OCI-M2 (cell line): Measurements from ENCODE around the gene FCGBP.
"Not testable (repeated sequence)": the region's sequence is repeated elsewhere in the genome, so short reads cannot be mapped to it uniquely, and the experiment has no call there.

Experiments used
- DNase-seq: peaks from one replicate; lab custom pipeline; 2025; ENCODE audit not compliant: unreplicated experiment; lab: John Stamatoyannopoulos, UW

FCGBP gene

DNA sequence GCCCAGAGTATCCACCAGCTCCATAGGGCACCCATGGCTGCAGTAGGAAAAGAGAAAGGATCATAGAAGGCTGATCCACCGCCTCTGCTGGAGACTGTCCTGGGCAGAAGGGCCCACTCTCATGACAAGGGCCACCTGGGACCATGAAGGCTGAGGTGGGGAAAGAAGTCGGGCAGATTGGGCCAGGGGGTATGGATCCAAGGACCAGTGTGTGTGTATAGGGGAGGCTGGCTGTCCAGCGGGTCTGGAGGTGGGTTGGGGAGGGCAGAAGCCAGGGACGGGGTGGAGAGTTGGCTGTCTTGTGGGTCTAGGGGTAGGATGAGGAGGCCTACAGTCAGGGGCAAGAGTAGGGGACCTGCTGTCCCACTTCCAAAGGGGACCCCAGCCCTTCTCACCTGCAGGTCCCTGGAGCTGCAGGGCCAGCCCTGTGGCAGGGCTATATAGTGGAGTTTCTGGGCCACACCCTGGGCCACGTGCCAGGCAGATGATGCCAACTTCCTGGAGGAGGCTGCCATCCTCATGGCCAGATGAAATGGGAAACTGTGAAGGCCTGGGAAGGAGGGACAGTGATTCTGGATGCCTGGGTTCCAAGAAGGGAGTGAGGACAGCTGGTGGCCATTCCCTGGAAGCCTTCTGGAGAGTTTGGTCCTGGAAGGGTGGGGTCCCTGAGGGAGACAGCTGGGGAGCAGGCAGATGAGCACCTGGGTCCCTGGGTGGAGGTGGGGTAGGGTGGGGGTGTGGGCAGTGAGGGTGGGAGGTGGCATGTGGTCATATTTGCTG lies at the start of gene FCGBP:
Gene FCGBP (minus strand): TSS at position 51 of the 780 bp plus-strand sequence.
- no peak for DNase-seq

DNA sequence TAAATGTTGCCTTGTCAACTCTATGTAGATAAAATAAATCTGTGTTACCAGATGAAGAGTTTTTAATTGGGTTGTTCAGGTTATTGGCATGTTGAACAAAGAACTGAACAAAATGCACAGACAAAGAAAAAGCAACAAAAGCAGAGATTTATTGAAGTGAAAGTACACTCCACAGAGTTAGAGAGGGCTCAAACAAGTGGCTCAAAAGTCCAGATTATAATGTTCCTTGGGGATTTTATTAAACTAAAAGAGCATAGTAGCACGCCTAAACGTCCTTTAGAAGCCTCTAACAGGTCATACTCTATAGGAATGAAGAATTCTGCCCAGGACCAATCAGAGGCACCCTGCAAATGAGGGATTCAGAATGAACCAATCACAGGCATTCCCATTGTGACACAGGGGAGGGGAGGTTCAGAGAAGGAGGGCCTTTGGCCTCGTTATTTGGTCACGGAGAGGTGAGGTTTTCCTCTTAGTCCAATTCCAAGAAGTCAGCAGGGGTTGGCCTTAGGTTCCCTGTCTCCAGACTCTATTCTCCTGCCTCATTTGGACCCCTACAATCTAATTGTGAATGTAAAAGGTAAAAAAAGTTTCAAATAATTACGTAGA lies 49.4 kb upstream of the FCGBP start:
- DNase-seq = no peak

DNA sequence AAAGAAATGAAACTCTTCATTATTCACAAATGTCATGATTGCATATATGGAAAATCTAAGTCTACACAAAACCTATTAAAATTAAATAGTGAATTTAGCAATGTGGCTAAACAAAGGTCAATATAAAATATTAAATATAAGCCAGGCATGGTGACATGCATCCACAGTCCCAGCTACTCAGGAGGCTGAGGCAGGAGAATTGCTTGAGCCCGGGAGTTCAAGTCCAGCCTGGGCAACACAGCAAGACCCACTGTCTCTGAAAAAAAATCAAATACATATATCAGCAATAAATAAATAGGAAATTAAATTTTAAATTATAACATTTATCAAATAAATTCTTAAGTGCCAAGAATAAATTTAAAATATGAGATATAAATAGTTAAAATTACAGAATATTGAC lies 48.4 kb upstream of the FCGBP start:
- no peak for DNase-seq

DNA sequence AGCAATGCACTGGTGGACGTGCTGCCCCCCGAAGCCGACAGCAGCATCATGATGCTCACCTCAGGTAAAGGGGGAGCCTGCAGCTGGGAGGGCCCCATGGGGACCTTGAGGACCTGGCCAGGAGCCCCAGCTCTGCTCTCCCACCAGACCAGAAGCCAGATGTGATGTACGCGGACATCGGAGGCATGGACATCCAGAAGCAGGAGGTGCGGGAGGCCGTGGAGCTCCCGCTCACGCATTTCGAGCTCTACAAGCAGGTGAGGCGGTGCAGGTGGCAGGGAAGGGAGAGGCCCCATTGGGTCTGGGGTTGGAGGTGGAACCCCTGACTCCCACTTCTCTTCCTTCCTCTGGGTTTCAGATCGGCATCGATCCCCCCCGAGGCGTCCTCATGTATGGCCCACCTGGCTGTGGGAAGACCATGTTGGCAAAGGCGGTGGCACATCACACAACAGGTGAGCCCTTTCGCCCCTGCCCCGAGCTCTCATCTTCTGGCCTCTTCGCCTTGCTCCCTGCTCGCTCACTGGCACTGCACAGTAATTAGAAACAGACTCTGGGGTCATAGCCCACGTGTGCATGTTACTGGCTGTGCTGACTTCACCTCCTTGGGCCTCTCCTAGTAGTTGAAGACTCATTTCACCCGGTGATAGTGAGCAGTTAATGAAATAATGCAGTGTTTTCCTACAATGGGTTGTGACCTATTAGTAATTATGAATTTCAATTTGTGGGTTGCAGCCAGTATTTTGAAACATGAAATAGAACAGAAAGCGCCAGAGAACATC lies 40.1 kb upstream of the FCGBP start:
- no peak for DNase-seq

DNA sequence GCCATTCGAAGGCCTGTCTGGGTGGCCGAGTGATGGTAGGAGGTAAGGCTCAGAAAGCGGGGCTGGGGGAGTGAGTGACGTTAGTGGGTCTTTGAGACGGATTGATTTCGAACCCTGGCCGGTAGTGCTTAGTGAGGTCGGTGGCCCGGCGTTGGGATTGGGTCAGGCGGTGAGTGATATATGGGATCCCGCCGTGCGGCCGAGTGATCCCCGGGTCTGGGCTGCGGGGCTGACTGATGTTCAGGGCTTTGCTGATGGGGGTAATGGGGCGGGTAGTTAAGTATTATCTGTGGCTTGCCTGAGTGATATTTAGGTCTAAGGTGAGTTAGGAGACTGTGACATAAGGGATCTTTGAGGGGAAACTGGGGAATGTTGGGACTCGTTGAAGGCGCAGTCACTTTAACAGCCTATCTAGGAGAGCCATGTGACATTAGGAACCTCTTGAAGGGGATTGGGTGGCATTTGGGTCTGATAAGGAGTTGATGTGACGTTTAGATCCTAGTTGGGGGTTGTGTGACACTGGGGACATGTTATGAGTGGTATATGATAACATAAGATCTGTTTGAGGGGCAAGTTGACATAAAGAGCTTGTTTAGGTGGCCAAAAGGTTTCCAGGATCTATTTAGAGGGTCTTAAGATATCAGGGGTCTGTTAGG lies 37.1 kb upstream of the FCGBP start:
- no peak for DNase-seq

DNA sequence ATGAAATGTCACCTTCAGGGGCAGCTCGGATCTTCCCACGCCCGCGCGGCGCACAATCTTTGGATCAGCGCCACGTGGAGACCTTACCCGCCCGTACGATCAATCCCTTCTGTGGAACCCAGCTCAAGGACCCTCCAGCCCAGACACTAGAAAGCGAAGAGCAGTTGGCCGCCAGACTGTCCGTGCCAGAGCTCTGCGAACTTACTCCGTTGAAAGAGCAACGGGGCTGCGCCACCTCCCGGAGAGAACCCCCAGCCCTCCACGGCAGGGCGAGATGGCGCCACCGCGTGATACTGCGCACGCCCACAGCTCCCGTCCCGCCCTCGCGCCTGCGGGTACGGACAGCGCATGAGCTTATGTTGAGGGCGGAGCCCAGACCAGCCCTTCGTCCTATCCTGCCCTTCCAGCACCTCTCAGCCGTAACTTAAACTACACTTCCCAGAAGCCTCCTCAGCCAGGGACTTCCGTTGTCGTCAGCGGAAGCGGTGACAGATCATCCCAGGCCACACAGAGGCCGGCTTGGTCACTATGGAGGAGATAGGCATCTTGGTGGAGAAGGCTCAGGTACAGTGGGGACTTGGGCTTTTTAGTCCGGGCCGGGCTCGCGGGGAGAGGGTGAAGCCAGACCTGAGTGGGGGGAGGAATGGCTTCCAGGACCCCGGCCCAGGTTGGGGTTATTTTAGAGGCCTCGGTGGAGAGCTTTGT lies 36.4 kb upstream of the FCGBP start, which contains the start of gene PSMC4:
Gene PSMC4 (plus strand): TSS at position 491 of the 705 bp plus-strand sequence. CDS start 38 bp downstream, at position 529.
- DNase-seq = peak; percentile 98

DNA sequence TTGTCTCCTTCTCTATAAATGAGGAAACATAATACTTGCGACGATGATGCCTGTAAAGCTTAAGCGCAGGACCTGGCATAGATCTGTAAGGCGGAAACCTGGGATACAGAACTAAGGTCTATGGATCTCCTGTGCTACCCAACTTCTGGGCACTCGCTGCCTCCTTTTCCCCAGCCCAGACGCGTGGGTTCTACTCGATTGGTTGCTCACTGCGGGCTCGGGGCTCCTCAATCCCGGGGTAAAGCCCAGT lies 35.9 kb upstream of the FCGBP start:
- no peak for DNase-seq

DNA sequence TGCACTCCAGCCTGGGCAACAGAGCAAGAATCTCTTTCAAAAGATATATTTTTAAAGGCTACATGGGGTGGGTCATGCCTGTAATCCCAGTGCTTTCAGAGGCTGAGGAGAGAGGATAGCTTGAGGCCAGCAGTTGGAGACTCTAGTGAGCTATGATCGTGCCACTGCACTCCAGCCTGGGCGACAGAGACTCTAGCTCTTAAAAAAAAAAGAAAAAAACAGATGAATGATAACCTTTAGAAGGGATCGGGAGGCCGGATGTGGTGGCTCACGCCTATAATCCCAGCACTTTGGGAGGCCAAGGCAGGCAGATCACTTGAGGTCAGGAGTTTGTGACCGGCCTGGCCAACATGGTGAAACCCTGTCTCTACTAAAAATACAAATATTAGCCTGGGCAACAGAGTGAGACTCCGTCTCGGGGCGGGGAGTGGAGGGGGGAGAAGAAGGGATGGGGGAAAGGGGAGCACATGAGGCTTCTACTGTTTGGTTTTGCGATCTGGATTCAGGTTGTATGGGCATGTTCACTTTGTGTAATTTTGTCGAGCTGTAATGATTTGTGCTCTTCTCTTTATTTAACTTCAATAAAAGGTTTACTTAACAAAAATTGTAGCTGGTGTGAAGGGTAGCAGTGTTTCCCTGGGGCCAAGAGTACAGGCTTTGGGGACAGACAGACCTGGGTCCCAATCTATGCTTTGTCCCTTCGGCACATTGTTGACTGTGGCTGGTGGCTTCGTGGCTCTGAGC lies 35.4 kb upstream of the FCGBP start:
- DNase-seq = peak; percentile 87

DNA sequence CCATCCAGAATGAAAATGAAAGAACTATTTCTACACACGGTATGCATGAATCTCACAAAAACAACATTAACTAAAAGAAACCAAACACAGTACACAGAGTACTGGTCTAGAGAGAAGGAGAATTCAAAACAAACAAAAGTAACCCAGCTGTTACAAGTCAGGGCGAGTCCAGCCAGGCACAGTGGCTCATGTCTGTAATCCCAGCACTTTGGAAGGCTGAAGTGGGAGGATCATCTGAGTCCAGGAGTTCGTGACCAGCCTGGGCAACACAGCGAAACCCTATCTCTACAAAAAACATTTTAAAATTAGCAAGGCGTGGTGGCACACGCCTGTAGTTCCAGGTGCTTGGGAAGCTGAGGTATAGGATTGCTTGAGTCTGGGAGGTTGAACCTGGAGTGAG lies 34.8 kb upstream of the FCGBP start:
- no peak for DNase-seq

DNA sequence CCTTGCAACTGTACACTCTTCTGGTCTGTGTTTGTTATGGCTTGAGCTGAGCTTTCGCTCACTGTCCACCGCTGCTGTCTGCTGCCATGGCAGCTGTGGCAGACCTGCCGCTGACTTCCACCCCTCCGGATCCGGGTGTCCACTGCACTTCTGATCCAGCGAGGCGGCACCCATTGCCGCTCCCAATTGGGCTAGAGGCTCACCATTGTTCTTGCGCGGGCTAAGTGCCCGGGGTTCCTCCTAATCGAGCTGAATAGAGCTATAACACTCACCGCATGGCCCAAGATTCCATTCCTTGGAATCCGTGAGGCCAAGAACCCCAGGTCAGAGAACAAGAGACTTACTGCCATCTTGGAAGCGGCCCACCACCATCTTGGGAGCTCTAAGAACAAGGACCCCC lies 34.4 kb upstream of the FCGBP start:
- no peak for DNase-seq

DNA sequence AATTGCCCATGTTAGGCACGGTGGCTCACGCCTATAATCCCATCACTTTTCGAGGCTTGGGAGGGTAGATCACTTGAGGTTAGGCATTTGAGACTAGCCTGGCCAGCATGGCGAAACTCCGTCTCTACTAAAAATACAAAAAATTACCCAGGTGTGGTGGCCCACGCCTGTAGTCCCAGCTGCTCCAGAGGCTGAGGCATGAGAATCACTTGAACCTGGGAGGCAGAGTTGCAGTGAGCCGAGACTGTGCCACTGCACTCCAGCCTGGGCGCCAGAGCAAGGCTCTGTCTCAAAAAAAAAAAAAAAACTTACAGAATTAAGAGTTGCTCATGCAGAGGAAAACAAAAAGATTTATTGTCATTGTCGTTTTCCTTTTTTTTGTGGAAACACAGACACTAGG lies 33.1 kb upstream of the FCGBP start:
- DNase-seq = no peak

DNA sequence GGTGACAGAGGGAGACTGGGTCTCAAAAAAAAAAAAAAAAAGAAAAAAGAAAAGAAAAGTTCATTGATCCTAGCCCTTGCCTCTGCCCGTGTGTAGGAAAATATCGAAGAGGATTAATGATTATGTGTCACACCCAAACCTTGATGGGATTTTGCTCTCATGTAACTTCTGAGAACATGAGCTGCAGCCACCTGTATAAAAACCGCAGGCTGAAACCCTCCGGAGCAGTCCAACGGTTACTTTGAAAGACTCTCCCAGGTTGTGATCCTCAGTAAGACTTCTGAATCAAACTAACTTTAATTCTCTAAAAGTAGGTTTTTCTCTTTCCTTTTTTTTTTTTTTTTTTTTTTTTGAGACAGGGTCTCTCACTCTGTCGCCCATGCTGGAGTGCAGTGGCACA lies 32.2 kb upstream of the FCGBP start:
- DNase-seq = no peak

DNA sequence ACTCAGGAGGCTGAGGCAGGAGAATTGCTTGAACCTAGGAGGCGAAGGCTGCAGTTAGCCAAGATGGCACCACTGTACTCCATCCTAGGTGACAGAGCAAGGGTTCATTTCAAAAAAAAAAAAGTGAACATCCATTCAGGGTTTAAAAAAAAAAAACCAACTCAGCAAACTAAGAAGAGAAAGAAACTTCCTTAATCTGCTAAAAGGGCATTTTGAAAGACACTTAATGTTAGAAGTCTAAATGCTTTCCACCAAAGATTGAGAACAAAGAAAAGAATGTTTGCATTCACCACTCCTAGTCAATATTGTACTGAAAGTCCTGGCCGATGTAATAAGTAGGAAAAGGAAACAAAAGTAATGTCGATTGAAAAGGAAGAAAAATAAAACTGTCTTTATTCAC lies 29.5 kb upstream of the FCGBP start:
- no peak for DNase-seq

DNA sequence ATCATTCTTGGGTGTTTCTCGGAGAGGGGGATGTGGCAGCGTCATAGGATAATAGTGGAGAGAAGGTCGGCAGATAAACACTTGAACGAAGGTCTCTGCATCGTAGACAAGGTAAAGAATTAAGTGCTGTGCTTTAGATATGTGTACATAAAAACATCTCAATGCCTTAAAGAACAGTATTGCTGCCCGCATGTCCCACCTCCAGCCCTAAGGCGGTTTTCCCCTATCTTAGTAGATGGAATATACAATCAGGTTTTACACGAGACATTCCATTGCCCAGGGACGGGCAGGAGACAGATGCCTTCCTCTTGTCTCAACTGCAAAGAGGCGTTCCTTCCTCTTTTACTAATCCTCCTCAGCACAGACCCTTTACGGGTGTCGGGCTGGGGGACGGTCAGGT lies 25.0 kb upstream of the FCGBP start:
- DNase-seq = not testable (repeated sequence)

DNA sequence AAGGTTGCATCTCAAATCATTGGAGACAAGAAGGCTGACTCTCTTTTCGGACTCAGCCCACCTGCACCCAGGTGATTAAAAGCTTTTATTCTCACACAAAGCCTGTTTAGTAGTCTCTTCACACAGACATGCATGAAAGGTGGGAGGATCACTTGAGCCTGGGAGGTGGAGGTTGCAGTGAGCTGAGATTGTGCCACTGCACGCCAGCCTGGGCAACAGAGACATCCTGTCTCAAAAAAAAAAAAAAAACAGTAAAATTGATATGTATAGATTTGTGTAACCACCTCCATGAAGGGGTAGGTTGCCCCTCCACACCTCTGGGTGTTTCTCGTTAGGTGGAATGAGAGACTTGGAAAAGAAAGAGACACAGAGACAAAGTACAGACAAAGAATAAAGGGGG lies 24.5 kb upstream of the FCGBP start:
- DNase-seq = not testable (repeated sequence)

DNA sequence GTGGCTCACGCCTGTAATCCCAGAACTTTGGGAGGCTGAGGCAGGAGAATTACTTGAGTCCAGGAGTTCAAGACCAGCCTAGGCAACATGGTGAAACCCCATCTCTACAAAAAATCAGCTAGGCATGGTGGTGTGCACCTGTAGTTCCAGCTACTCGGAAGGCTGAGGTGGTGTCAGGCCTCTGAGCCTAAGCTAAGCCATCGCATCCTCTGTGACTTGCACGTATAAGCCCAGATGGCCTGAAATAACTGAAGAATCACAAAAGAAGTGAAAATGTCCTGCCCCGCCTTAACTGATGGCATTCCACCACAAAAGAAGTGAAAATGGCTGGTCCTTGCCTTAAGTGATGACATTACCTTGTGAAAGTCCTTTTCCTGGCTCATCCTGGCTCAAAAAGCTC lies 23.5 kb upstream of the FCGBP start:
- not testable (repeated sequence) for DNase-seq

DNA sequence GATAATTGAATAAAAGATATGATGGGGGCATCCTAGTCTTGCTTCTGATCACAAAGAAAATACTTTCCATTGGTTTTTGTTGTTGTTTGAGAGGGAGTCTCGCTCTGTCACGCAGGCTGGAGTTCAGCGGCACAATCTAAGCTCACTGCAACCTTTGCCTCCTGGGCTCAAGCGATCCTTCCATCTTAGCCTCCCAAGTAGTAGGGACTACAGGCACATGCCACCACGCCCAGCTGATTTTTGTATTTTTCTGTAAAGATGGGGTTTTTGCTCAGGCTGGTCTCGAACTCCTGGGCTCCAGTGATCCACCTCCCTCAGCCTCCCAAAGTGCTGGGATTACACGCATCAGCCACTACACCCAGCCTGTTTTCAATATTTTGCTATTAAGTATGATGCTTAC lies 19.5 kb upstream of the FCGBP start:
- no peak for DNase-seq

DNA sequence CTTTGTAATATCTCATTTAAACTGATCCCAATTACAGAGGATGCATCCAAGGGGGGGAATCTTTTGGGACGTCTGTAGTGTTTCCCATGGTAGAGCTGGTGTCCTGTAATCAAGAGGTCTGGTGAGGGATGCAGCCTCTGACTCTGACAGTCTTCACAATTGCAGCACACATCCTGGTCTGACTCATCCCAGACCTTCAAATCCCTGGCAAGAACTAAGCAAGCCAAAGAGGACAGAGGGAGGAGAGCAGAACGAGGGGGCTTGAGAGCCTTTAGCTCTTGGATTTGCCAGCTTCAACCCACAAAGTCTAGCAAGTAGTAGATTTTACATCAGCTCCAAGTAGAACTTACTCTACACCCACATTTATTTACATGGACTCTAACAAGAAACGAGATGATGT lies 17.3 kb upstream of the FCGBP start:
- no peak for DNase-seq

DNA sequence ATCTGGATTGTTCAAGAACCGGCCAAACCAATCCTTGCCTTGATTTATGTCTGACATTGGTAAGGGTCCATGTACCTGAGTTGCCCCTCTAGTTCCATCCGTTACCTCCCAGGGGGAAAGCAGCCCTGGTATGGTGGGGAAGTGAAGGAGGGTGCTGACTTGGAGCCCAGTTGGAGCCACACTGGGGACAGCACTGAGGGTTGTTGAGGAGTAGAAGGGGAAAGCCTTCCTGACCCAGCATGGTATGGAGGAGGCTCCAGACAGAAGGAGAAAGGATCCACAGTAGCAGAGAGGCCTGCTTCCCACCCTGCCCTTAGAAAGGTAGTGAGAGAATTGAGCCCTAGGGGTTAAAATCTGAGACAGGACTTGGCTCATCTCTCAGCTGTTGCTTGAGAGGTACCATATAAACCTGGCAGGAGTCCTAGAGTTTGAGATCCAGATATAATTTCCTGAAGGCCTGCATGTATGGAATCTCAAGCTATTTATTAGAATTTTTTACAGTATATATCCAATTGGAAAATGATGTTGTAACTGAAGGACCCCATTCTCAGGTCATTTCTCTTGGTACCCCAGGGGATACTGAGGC lies 16.7 kb upstream of the FCGBP start:
- no peak for DNase-seq
